Epithelial cell of esophagus (primary cell): Measurements from ENCODE around the gene RARB.

Experiments
- DNase-seq: peaks from one replicate; pipeline ENCODE4 v3.0.0; 2010; ENCODE audit warnings: low read depth
- H3K4me3 ChIP-seq: 2 replicates; pipeline ENCODE4 v1.5.1; 2011; ENCODE audit warnings: mild to moderate bottlenecking, low read length, control low read depth
- TF ChIP-seq, protein P1 (sequence below): IDR thresholded peaks from 2 replicates; pipeline ENCODE4 v1.5.1; 2011; ENCODE audit warnings: low read depth, mild to moderate bottlenecking, low read length, control low read depth, inconsistent platforms; ENCODE audit not compliant: insufficient read depth; ENCODE audit errors: missing control alignments

Gene RARB

DNA sequence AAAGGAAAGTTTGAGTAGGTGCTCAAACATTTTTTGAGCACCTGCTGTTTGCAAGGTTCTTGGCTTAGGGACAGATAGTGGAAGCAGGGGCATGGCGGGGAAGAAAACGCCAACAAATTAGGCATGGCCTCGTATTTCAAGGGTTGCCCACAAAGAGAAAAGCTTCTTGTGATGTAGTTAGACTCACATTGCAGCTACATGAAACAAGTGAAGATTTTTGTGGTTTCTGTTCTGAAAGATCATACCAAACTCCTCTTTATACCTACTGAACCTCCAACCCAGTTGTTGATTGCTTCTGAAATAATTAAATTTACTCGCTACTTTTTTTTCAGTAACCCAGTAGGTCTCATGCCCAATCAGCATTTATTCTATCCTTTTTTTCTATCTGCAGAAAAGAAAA lies 23.5 kb upstream of the RARB start:
- H3K4me3 ChIP-seq, result no peak overlapping the region
- no peak for DNase-seq
- TF ChIP-seq, protein P1, sequence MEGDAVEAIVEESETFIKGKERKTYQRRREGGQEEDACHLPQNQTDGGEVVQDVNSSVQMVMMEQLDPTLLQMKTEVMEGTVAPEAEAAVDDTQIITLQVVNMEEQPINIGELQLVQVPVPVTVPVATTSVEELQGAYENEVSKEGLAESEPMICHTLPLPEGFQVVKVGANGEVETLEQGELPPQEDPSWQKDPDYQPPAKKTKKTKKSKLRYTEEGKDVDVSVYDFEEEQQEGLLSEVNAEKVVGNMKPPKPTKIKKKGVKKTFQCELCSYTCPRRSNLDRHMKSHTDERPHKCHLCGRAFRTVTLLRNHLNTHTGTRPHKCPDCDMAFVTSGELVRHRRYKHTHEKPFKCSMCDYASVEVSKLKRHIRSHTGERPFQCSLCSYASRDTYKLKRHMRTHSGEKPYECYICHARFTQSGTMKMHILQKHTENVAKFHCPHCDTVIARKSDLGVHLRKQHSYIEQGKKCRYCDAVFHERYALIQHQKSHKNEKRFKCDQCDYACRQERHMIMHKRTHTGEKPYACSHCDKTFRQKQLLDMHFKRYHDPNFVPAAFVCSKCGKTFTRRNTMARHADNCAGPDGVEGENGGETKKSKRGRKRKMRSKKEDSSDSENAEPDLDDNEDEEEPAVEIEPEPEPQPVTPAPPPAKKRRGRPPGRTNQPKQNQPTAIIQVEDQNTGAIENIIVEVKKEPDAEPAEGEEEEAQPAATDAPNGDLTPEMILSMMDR, result no peak

DNA sequence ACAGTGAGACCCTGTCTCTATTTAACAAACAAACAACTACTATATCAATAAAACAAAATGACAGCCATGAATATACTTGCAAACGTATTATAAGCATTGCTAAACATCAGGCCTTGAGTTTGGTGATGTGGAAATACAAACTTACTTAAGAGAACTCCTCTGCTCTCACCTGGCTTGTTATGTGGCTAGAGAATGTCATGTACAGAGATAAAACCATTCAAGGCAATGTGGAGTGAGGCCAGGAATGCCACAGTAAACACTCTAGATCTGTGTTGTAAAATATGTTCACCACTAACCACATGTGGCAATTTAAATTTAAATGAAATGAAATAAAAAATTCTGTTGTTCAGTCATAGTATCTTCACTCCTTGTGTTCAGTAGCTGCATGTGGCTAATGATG lies 22.7 kb upstream of the RARB start:
- no peak for DNase-seq
- no peak overlapping the region for H3K4me3 ChIP-seq
- TF ChIP-seq, protein P1, result no peak

DNA sequence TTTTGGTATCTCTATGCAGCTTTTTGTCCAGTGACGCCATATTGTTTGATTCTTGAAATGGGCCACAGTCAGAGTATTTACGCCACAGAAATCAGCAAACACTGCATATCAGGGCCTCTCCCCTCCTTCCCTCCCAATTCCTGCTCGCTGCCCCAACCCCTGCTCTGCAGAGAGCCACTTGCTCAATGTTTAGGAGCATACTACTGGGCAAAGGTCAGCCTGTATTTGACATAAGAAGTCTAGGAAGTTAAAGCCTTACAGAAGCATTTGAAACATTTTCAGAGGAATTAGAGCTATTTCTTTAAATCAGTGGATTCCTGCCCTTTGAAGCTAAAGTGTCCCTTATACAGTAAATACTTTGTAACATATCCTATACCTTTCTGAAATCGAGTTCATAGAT lies 17.4 kb upstream of the RARB start:
- H3K4me3 ChIP-seq, result no peak overlapping the region
- DNase-seq, result no peak
- TF ChIP-seq, protein P1, result no peak

DNA sequence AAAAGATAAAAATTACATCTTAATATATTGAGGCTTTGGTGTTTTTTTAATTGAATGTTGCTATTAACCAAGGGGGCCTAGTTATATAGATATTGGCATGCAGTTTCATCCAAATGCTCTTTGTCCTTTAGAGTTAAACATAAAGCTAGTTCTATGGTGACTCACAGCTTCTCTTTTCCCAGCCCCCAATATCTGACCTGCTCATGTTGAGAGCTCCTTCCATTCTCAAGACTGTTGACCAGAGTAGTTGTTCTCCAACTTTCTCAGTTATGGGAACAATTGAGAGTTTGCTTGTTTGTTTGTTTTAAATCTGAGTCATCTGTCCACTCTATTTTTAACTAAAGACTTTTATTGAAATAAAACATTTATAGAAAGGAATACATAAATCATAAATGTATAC lies 15.8 kb upstream of the RARB start:
- DNase-seq, result no peak
- TF ChIP-seq, protein P1, result no peak

GRCh38 chr3:25416176-25416575 lies 11.9 kb upstream of the RARB start:
- TF ChIP-seq, protein P1, result no peak
- no peak overlapping the region for H3K4me3 ChIP-seq
- DNase-seq, result no peak

More for the DNA sequence above, 15.8 kb upstream of the RARB start:
- no peak overlapping the region for H3K4me3 ChIP-seq

- TF ChIP-seq, protein P1, result no peak
- H3K4me3 ChIP-seq, result no peak overlapping the region
- no peak for DNase-seq
Measured at GRCh38 chr3:25418596-25418995, 9.5 kb upstream of the RARB start.

DNA sequence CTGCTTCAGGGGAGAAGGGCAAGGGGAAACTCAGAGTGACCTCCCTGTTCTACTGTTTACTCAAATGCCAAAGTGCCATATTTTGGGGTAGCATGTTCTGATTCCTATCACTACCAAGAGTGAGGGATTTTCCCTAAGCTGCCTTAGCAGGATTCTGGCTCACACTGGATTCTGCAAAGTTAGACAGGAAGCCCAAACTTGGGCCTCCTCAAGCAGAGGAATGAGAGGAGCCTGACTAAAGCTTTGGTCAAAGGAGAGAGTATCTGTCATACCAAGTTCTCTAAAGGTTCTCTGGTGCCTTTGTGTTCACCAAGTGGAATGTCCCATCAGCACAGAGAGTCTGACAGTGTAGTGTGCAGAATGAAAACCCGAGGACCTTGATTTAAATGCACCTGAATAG lies 8.8 kb upstream of the RARB start:
- no peak for DNase-seq
- H3K4me3 ChIP-seq, result no peak overlapping the region
- TF ChIP-seq, protein P1, result no peak
